GM12878 (cell line): Measurements from ENCODE around the gene CLUH. TPM values are rescaled to one million over a fixed set of nuclear protein-coding genes. Genes with fewer than 3 reads are reported as not detected.

ENCODE experiments used
- ATAC-seq: fragments of 200-7000 bp; cut with Tn5 transposase; 3 replicates; pipeline ENCODE4 v1.9.1; 2020; ENCODE audit warnings: mild to moderate bottlenecking, moderate library complexity
- BruUV-seq: library from RNA; stranded (reverse); fragments of 400-500 nt; replicated peaks from 2 replicates; lab custom pipeline; 2021; lab: Mats Ljungman, UMichigan
- CTCF ChIA-PET: fragments of 300-600 bp; sonication (Branson Sonifier 250); formaldehyde crosslinking; extraction: SDS; loops from one replicate; lab custom pipeline; 2021; ENCODE audit warnings: inconsistent platforms; lab: Yijun Ruan, JAX
- POLR2A ChIA-PET: fragments of 350-600 bp; formaldehyde crosslinking; extraction: SDS; loops from one replicate; lab custom pipeline; 2021; ENCODE audit warnings: inconsistent platforms; lab: Charles Lee
- RAD21 ChIA-PET: fragments of 300-600 bp; sonication (Branson Sonifier 250); formaldehyde crosslinking; loops from one replicate; lab custom pipeline; 2023; ENCODE audit warnings: antibody characterized with exemption; ENCODE audit not compliant: unreplicated experiment; lab: Charles Lee
- SMC1A ChIA-PET: fragments of 300-600 bp; sonication (Branson Sonifier 250); formaldehyde crosslinking; loops from one replicate; lab custom pipeline; 2023; ENCODE audit not compliant: unreplicated experiment, uncharacterized antibody; lab: Charles Lee
- DNase-seq: peaks from one replicate; pipeline ENCODE4 v3.0.0-alpha.2; 2011; ENCODE audit warnings: low read depth, low spot score
- FAIRE-seq: peaks from 3 replicates; lab custom pipeline; 2011; peaks lifted over from hg19 to GRCh38; lab: Jason Lieb, UNC
- H2AFZ ChIP-seq: 2 replicates; pipeline ENCODE4 v1.6.0; 2011; ENCODE audit warnings: low read depth, low read length, control low read depth; ENCODE audit not compliant: control insufficient read depth
- H3K27ac ChIP-seq: 2 replicates; pipeline ENCODE4 v1.5.1; 2011; ENCODE audit warnings: control low read depth; ENCODE audit not compliant: control insufficient read depth, insufficient read depth
- H3K27me3 ChIP-seq, 2 experiments: replicated peaks in 1 of 2; 2 replicates each; pipeline versions ENCODE4 v1.6.0 to v1.6.1; 2011; ENCODE audit warnings: low read length in 1 of 2; ENCODE audit not compliant: control insufficient read depth in 2 of 2, insufficient read depth in 2 of 2
- H3K36me3 ChIP-seq, 2 experiments: 2 replicates each; pipeline ENCODE4 v1.5.1; 2011; ENCODE audit warnings: low read length in 1 of 2; ENCODE audit not compliant: control insufficient read depth in 2 of 2, insufficient read depth in 2 of 2
- H3K4me1 ChIP-seq: 2 replicates; pipeline ENCODE4 v1.6.1; 2011; ENCODE audit warnings: mild to moderate bottlenecking, low read length, moderate library complexity, mixed read lengths; ENCODE audit not compliant: control insufficient read depth, insufficient read depth
- H3K4me2 ChIP-seq: 2 replicates; pipeline ENCODE4 v1.6.0; 2011; ENCODE audit warnings: control low read depth; ENCODE audit not compliant: control insufficient read depth, insufficient read depth
- H3K4me3 ChIP-seq: fragments of 200-600 bp; sonication (generic); 2 replicates; pipeline ENCODE4 v1.5.1; 2016
- H3K79me2 ChIP-seq: 2 replicates; pipeline ENCODE4 v1.6.0; 2011; ENCODE audit warnings: low read length; ENCODE audit not compliant: control insufficient read depth, insufficient read depth
- H3K9ac ChIP-seq: 2 replicates; pipeline ENCODE4 v1.8.0; 2011; ENCODE audit warnings: low read length, control low read depth, mixed read lengths; ENCODE audit not compliant: control insufficient read depth, insufficient read depth
- H3K9me3 ChIP-seq: replicated peaks from 3 replicates; pipeline ENCODE4 v1.5.1; 2011; ENCODE audit warnings: mild to moderate bottlenecking, low read length; ENCODE audit not compliant: control insufficient read depth, insufficient read depth
- H4K20me1 ChIP-seq: 2 replicates; pipeline ENCODE4 v1.6.0; 2011; ENCODE audit not compliant: control insufficient read depth, insufficient read depth
- BRCA1 ChIP-seq: IDR thresholded peaks from 2 replicates; pipeline ENCODE4 v1.6.1; 2011; ENCODE audit warnings: low read depth, low read length, improper control_type of control experiment
- CBX3 ChIP-seq: fragments of 200-600 bp; sonication (generic); IDR thresholded peaks from 2 replicates; pipeline ENCODE4 v1.6.1; 2016; ENCODE audit warnings: low read depth, borderline replicate concordance
- CREB1 ChIP-seq: IDR thresholded peaks from 2 replicates; pipeline ENCODE4 v1.6.1; 2012; ENCODE audit warnings: low read depth, mild to moderate bottlenecking, inconsistent platforms
- CREM ChIP-seq: IDR thresholded peaks from 2 replicates; pipeline ENCODE4 v1.6.1; 2014; ENCODE audit warnings: antibody characterized with exemption, low read depth
- E2F4 ChIP-seq: IDR thresholded peaks from 2 replicates; pipeline ENCODE4 v1.6.1; 2012; ENCODE audit warnings: low read depth, low read length, improper control_type of control experiment
- HCFC1 ChIP-seq: fragments of 150-350 bp; IDR thresholded peaks from 2 replicates; pipeline ENCODE4 v1.6.1; 2014; ENCODE audit warnings: low read length
- IKZF1 ChIP-seq: fragments of 450-650 bp; conservative IDR thresholded peaks from 2 replicates; pipeline ENCODE4 v1.6.1; 2017; ENCODE audit warnings: antibody characterized with exemption, mild to moderate bottlenecking
- IKZF2 ChIP-seq, 2 experiments: fragments of 450-650 bp; IDR thresholded peaks; 2 replicates each; pipeline ENCODE4 v1.6.1; 2017; ENCODE audit warnings: mild to moderate bottlenecking in 2 of 2, moderate library complexity in 2 of 2
- PML ChIP-seq: IDR thresholded peaks from 2 replicates; pipeline ENCODE4 v1.6.1; 2012; ENCODE audit warnings: low read length, inconsistent platforms
- POU2F2 ChIP-seq: IDR thresholded peaks from 3 replicates; pipeline ENCODE4 v1.6.1; 2011; ENCODE audit warnings: low read depth, mild to moderate bottlenecking, low read length, borderline replicate concordance
- RCOR1 ChIP-seq: conservative IDR thresholded peaks from 2 replicates; pipeline ENCODE4 v1.6.1; 2012; ENCODE audit warnings: low read depth, low read length, improper control_type of control experiment
- RFX5 ChIP-seq: IDR thresholded peaks from 2 replicates; pipeline ENCODE4 v1.6.1; 2011; ENCODE audit warnings: low read depth, low read length, improper control_type of control experiment
- RUNX3 ChIP-seq: IDR thresholded peaks from 2 replicates; pipeline ENCODE4 v1.6.1; 2012; ENCODE audit warnings: low read length, inconsistent platforms
- SMARCA5 ChIP-seq: fragments of 450-650 bp; IDR thresholded peaks from 2 replicates; pipeline ENCODE4 v1.6.1; 2017; ENCODE audit warnings: mild to moderate bottlenecking
- STAT1 ChIP-seq: fragments of 450-650 bp; conservative IDR thresholded peaks from 2 replicates; pipeline ENCODE4 v1.6.1; 2014; ENCODE audit warnings: antibody characterized with exemption, mild to moderate bottlenecking
- SUPT20H ChIP-seq: IDR thresholded peaks from 2 replicates; pipeline ENCODE4 v1.6.1; 2011; ENCODE audit warnings: low read depth, mild to moderate bottlenecking, low read length, moderate library complexity, borderline replicate concordance; ENCODE audit not compliant: control insufficient read depth
- TBL1XR1 ChIP-seq: IDR thresholded peaks from 2 replicates; pipeline ENCODE4 v1.6.1; 2012; ENCODE audit warnings: low read depth, low read length, improper control_type of control experiment
- ZNF622 ChIP-seq: fragments of 450-650 bp; IDR thresholded peaks from 2 replicates; pipeline ENCODE4 v1.6.1; 2017; ENCODE audit warnings: mild to moderate bottlenecking, inconsistent platforms
- WGBS: methylation state at CpG from one replicate; pipeline ENCODE4 v1.1.6; 2016; ENCODE audit warnings: low lambda C conversion rate; ENCODE audit not compliant: insufficient replicate concordance, insufficient coverage; ENCODE audit errors: missing lambda C conversion rate; 5-methylcytosine and 5-hydroxymethylcytosine counted together
- in situ Hi-C: fragments of 300-500 bp; cut with MboI; formaldehyde crosslinking; loops from 9 replicates; pipeline ENCODE4 v1.14.3; 2018; ENCODE audit warnings: mixed read lengths
- intact Hi-C: fragments of 100-400 bp; cut with micrococcal nuclease; formaldehyde crosslinking; loops from one replicate; pipeline ENCODE4 v1.14.2; 2022; ENCODE audit not compliant: unreplicated experiment
- polyA plus RNA-seq, 11 experiments: library from polyadenylated mRNA; depleted of rRNA in 4 of 11; unstranded in 6 of 11; stranded (reverse) in 5 of 11; fragments of >200 nt; fragmentation: Nextera tagmentation in 4 of 11; fragmentation: Illumina TruSeq in 1 of 11; extraction: Ambion mirVana in 4 of 11; extraction: Trizol in 1 of 11; gene quantifications; 1 replicate in 1 of 11; 2 replicates in 10 of 11; pipeline versions ENCODE4 v1.2.1 to v1.2.3, GENCODE V29; 2011 to 2016; ENCODE audit warnings: inconsistent platforms in 2 of 11, missing spikeins in 2 of 11, low read depth in 1 of 11
- total RNA-seq, 4 experiments: library from RNA; depleted of rRNA in 3 of 4; stranded (reverse); fragments of >200 nt in 3 of 4; fragmentation: Illumina TruSeq in 1 of 4; extraction: Trizol in 1 of 4; gene quantifications; 2 replicates each; pipeline versions ENCODE4 v1.2.1 to v1.2.3, GENCODE V29; 2013 to 2021
- TF ChIP-seq, protein P1 (sequence below): fragments of 150-350 bp; IDR thresholded peaks from 2 replicates; pipeline ENCODE4 v1.6.1; 2014; ENCODE audit warnings: mild to moderate bottlenecking, low read depth, low read length

Gene CLUH
- total and polyA plus RNA-seq, 10 of the 15 experiments (the other 5 are each of a cell fraction or from before 2014, with no cell fraction given), result 0.11 to 147 (median 60.2) TPM

DNA sequence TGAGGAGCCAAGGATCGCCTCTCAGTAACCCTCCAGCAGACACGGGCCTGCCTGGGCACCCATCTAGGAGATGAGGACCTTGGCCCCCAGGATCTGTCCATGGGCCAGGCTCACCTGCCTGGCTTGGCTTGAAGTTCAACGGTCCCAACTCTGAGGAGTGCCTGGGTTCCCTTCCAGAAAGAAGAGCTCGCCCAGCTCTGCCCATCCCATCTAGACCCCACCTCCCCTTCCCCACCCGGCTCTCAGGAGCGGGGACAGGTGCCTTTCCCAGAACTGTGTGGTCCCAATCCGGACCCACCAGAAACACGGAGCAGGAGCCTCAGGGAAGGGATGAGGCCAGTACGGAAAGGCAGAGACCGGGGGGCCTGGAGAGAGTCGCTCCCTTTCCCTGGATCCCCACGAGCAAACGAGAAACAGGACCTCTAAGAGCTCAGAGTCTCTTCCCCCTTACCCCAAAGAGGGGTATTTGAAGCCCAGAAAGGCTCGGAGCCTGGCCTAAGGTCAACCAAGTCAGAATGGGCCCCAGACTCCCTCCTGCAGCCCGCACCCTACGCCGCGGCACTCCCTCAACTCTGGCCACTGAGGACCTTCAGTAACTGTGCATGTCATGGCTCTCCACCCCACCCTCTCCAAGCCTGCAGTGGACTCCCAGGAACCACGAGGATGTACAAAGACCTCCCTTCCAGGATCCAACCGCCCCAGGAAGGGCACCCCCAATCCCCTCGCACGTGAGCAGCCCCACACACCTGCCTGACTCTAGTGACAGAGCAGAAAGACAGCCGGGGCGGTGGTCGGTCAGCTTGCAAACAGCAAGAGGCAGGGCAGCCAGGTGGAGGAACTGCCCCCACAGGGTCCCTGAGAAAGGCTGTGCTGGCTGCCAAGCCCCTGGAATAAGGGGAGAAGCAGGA is 5.4 kb downstream of the CLUH start:
- peaks cover 20% of the 10 kb centered on the region for H3K4me1 ChIP-seq
- peaks cover 61% of the 10 kb centered on the region for H3K79me2 ChIP-seq
- H3K27me3 ChIP-seq, result no peaks in the 10 kb centered on the region
- ATAC-seq (no peak), DNase-seq (no peak), FAIRE-seq (no peak)
- peaks cover 8% of the 10 kb centered on the region; the same call in 1 of the 2 replicates for H4K20me1 ChIP-seq
- ChIA-PET CTCF (interaction anchor here (0.6 to 1.0 kb wide), 3 partner anchors 32 to 423 kb away, joined by 3 read pairs; no protein-coding TSS in a partner anchor), POLR2A (interaction anchor here (0.6 kb wide), 2 partner anchors 13 to 803 kb away, joined by 3 to 4 read pairs; no protein-coding TSS in a partner anchor), RAD21 (no interaction called here), SMC1A (no interaction called here)
- 96% methylated on average over 23 of the region's 25 CpGs for WGBS
- BruUV-seq, result no TSS peak
- H2AFZ ChIP-seq, result no peak overlapping the region
- H3K4me2 ChIP-seq, result no peak overlapping the region
- in situ Hi-C loops, result no loop called here
- H3K4me3 ChIP-seq, result no peak overlapping the region
- intact Hi-C loops, result no loop called here
- H3K9me3 ChIP-seq, result no peaks in the 10 kb centered on the region
- H3K36me3 ChIP-seq, result peaks cover 4 to 38% of the 10 kb centered on the region in 2 experiments; a peak in 3 of 4 replicates
- no peak for TF ChIP-seq CREB1
- TF ChIP-seq E2F4, result no peak
- no peak for TF ChIP-seq POU2F2
- TF ChIP-seq HCFC1, result no peak
- no peak for TF ChIP-seq IKZF1
- no peak for TF ChIP-seq CBX3
- no peak for TF ChIP-seq TBL1XR1
- no peak for TF ChIP-seq SUPT20H
- no peak for TF ChIP-seq RFX5
- no peak for TF ChIP-seq RCOR1
- no peak for TF ChIP-seq SMARCA5
- TF ChIP-seq CREM, result no peak
- no peak for TF ChIP-seq ZNF622
- TF ChIP-seq, protein P1, sequence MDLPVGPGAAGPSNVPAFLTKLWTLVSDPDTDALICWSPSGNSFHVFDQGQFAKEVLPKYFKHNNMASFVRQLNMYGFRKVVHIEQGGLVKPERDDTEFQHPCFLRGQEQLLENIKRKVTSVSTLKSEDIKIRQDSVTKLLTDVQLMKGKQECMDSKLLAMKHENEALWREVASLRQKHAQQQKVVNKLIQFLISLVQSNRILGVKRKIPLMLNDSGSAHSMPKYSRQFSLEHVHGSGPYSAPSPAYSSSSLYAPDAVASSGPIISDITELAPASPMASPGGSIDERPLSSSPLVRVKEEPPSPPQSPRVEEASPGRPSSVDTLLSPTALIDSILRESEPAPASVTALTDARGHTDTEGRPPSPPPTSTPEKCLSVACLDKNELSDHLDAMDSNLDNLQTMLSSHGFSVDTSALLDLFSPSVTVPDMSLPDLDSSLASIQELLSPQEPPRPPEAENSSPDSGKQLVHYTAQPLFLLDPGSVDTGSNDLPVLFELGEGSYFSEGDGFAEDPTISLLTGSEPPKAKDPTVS, result no peak
- TF ChIP-seq BRCA1, result no peak
- TF ChIP-seq STAT1, result no peak
- no peak for TF ChIP-seq IKZF2 (IDR thresholded peaks at IDR 0.05)
- TF ChIP-seq PML, result no peak
- TF ChIP-seq RUNX3, result no peak
- H3K9ac ChIP-seq, result no peak overlapping the region
- no peak overlapping the region for H3K27ac ChIP-seq
